Stimulated activated CD8-positive, alpha-beta memory T cell treated with anti-CD3 and anti-CD28 coated beads, Interleukin-4, amount 100 ng/mL, for 4 hours (primary cell): ENCODE data around the gene MYH7.
"Not testable (repeated sequence)": the region's sequence is repeated elsewhere in the genome, so short reads cannot be mapped to it uniquely, and the experiment has no call there.

Experiments
- DNase-seq, 2 donors: peaks; one replicate each; pipeline ENCODE4 v3.0.0-alpha.2; 2020; ENCODE audit warnings: low read depth in 2 of 2, low spot score in 1 of 2

MYH7 gene

GRCh38 chr14:23387916-23388882 lies 47.3 kb downstream of the MYH7 start:
- DNase-seq, result no peak

GRCh38 chr14:23386999-23387398 lies 48.5 kb downstream of the MYH7 start:
- DNase-seq, result no peak

GRCh38 chr14:23386266-23386657 lies 49.2 kb downstream of the MYH7 start:
- DNase-seq, result not testable (repeated sequence)

- DNase-seq, result no peak
These were observed 49.7 kb downstream of the MYH7 start for GRCh38 chr14:23385642-23386265.

- no peak for DNase-seq
These were observed 50.2 kb downstream of the MYH7 start for GRCh38 chr14:23385244-23385641.

GRCh38 chr14:23384364-23385080 lies 50.9 kb downstream of the MYH7 start:
- DNase-seq, result no peak

GRCh38 chr14:23382731-23383440 lies 52.6 kb downstream of the MYH7 start:
- DNase-seq, result no peak

GRCh38 chr14:23382276-23382675 lies 53.2 kb downstream of the MYH7 start:
- no peak for DNase-seq

- DNase-seq, result no peak
These were observed 53.6 kb downstream of the MYH7 start for GRCh38 chr14:23381871-23382270.

GRCh38 chr14:23380976-23381375 lies 54.5 kb downstream of the MYH7 start:
- DNase-seq, result no peak

GRCh38 chr14:23380197-23380914 lies 55.1 kb downstream of the MYH7 start:
- no peak for DNase-seq

GRCh38 chr14:23379366-23380196 lies 55.9 kb downstream of the MYH7 start:
- DNase-seq, result peak; percentile 25 to 27

- no peak for DNase-seq
These were observed 56.7 kb downstream of the MYH7 start for GRCh38 chr14:23378612-23379220.

GRCh38 chr14:23377573-23378563 lies 57.6 kb downstream of the MYH7 start:
- DNase-seq, result no peak

- no peak for DNase-seq
These were observed 58.3 kb downstream of the MYH7 start for GRCh38 chr14:23377198-23377550.

GRCh38 chr14:23376482-23377197 lies 58.8 kb downstream of the MYH7 start, which contains the start of gene CMTM5:
CMTM5 (plus strand) TSS chr14:23377046; CDS start chr14:23377252, 206 bp downstream.
- no peak for DNase-seq

GRCh38 chr14:23375527-23376251 lies 59.8 kb downstream of the MYH7 start:
- no peak for DNase-seq
